GM12878 (cell line): ENCODE results near the gene ELP6.

Source experiments
- CBX5 ChIP-seq: sonication (generic); IDR thresholded peaks from 2 replicates; pipeline ENCODE4 v1.6.1; 2016; ENCODE audit warnings: low read depth, moderate library complexity, mild to moderate bottlenecking, inconsistent platforms
- CTCF ChIP-seq, 3 experiments: IDR thresholded peaks in 2 of 3; conservative IDR thresholded peaks in 1 of 3; 2 replicates each; pipeline ENCODE4 v1.5.1; 2011; ENCODE audit warnings: low read depth in 3 of 3, low read length in 3 of 3, mild to moderate bottlenecking in 3 of 3, control low read depth in 2 of 3, moderate library complexity in 2 of 3, inconsistent platforms in 1 of 3, mixed read lengths in 1 of 3; ENCODE audit not compliant: control insufficient read depth in 2 of 3, insufficient read depth in 1 of 3; ENCODE audit errors: extremely low read depth in 1 of 3
- EZH2 ChIP-seq: IDR thresholded peaks from 2 replicates; pipeline ENCODE4 v1.6.1; 2012; ENCODE audit warnings: low read depth, mild to moderate bottlenecking, control low read depth, inconsistent platforms, low read length, borderline replicate concordance; ENCODE audit not compliant: control insufficient read depth
- POLR2A ChIP-seq: IDR thresholded peaks from 2 replicates; pipeline ENCODE4 v1.6.1; 2011; ENCODE audit warnings: low read depth, mild to moderate bottlenecking, low read length
- TCF12 ChIP-seq: IDR thresholded peaks from 2 replicates; pipeline ENCODE4 v1.6.1; 2011; ENCODE audit warnings: low read depth, mild to moderate bottlenecking, low read length
- ZBTB33 ChIP-seq: fragments of 450-650 bp; IDR thresholded peaks from 2 replicates; pipeline ENCODE4 v1.6.1; 2017; ENCODE audit warnings: mild to moderate bottlenecking

GRCh38 chr3:47476644-47477199 lies 36.8 kb downstream of the ELP6 start:
- TF ChIP-seq POLR2A: no peak
- no peak for TF ChIP-seq CBX5
- TF ChIP-seq EZH2: no peak
- TF ChIP-seq TCF12: no peak
- TF ChIP-seq CTCF (IDR thresholded peaks at IDR 0.05 in 2 of 3, conservative IDR thresholded peaks at IDR 0.05 in 1 of 3; ENCODE audit: control insufficient read depth in 2 of 3, extremely low read depth in 1 of 3, insufficient read depth in 1 of 3, low read depth in 3 of 3, low read length in 3 of 3): no peak
- no peak for TF ChIP-seq ZBTB33
